Cardiac fibroblast (primary cell): Measurements from ENCODE around the gene KRT36.

ENCODE experiments used
- DNase-seq, 2 donors: peaks; one replicate each; pipeline versions ENCODE4 v3.0.0 to v3.0.0-alpha.2; 2010; ENCODE audit warnings: low read depth in 2 of 2
- H3K4me3 ChIP-seq, 2 donors: replicated peaks in 1 of 2; 1 replicate in 1 of 2; 2 replicates in 1 of 2; pipeline ENCODE4 v1.5.1; 2011; ENCODE audit warnings: low read depth in 2 of 2, low read length in 2 of 2, mild to moderate bottlenecking in 2 of 2, moderate library complexity in 1 of 2
- TF ChIP-seq, protein P1 (sequence below): IDR thresholded peaks from one replicate; pipeline ENCODE4 v1.5.1; 2011; ENCODE audit warnings: low read depth, mild to moderate bottlenecking, low read length, inconsistent platforms

Gene KRT36

DNA sequence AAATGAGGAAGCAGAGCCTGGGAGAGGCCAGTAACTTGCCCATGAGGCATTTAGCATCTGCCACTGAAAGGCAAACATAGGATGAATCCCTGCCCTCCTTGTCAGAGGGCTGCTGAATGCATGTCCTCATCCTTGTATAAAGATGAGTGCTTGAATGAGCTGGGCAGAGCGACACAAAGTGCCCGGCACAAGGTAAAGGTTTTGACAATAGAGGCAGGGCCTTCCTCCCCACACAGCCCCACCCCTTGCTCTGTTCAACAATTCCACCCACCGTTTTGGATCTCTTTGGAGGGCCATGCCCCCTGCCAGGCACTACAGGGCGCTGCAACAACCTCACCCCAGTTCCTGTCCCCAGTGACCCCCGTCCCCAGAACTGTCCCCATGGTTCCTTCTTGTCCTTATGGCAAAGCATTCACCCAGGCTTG, 39.8 kb upstream of the KRT36 start:
- TF ChIP-seq, protein P1, sequence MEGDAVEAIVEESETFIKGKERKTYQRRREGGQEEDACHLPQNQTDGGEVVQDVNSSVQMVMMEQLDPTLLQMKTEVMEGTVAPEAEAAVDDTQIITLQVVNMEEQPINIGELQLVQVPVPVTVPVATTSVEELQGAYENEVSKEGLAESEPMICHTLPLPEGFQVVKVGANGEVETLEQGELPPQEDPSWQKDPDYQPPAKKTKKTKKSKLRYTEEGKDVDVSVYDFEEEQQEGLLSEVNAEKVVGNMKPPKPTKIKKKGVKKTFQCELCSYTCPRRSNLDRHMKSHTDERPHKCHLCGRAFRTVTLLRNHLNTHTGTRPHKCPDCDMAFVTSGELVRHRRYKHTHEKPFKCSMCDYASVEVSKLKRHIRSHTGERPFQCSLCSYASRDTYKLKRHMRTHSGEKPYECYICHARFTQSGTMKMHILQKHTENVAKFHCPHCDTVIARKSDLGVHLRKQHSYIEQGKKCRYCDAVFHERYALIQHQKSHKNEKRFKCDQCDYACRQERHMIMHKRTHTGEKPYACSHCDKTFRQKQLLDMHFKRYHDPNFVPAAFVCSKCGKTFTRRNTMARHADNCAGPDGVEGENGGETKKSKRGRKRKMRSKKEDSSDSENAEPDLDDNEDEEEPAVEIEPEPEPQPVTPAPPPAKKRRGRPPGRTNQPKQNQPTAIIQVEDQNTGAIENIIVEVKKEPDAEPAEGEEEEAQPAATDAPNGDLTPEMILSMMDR = no peak
- no peak for DNase-seq
- H3K4me3 ChIP-seq = no peak overlapping the region

DNA sequence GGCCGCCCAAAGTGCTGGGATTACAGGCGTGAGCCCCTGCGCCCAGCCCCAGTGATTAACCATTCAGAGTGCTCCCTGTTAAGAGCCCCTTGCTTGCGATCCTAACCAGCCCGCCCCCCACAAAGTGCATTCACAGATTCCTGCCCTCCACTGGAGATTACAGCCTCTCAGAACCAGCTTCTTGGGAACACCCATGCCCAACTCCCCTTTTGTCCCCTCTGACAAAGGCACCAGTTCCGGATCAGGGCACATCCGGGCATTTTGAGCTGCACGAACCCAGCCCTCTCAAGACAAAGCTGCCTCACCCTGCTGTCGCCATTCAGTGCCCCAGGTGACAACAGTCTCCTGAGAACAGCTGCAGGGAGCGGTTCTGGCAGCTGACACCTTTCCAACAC, 39.2 kb upstream of the KRT36 start:
- no peak for DNase-seq
- no peak overlapping the region for H3K4me3 ChIP-seq
- TF ChIP-seq, protein P1 = no peak

DNA sequence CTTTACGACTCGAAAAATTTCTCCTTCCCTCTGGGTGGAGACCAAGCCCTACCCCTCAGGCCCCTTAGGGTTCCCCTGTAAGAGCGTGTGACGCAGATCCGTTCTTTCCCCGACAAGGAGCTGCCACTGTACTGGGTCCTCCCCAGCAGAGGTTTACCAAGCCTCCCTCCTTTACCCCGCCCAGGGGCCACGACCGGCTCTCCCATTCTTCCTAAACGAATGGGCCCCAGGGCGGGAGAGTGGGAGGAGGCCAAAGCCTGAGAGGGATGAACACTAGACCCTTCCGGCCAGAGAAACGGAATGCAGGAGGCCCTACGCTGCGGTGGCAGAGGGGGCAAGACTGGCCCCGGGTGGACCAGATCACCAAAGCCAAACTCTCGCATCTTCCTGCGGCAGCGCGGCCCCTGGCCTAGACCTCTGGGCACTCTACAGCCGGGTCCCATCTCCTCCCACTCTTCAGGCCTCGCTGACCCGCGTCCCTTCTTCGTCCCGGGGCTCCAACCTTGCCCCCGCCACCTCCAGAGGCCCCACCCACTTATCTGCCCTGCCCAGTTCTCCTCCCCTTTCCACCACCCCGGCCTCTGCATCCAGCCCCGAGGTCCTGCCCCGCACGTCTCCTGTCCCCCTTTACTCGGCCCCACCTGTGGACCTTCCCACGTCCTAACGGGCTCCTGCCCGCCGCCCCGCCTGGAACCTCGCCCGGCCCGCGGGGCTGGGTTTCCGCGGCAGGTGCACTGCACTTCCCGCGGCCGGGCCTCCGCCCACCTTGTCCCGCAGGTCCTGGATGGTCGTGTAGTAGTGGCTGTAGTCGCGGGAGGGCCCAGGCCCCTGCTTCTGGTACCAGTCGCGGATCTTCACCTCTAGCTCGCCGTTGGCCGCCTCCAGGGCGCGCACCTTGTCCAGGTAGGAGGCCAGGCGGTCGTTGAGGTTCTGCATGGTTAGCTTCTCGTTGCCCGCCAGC, 37.6 kb upstream of the KRT36 start:
- DNase-seq = peak in 1 of 2 donors; percentile 24
- TF ChIP-seq, protein P1 = no peak
- H3K4me3 ChIP-seq = peak overlapping the region; percentile 26 to 53

DNA sequence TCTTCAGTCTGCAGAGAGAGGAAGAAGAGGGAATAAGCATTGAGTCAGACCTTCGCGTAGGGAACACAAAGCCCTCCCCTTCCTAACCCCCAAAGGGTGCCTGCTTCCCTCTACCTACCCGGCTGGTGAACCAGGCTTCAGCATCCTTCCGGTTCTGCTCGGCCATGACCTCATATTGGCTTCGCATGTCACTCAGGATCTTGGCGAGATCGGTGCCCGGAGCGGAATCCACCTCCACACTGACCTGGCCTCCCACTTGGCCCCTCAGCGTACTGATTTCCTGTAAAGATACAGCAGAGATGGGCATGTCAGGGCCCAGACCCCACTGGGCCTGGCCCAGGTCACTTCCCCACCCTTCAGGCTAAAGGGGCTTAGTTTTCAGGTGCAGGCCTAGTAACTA, 34.6 kb upstream of the KRT36 start:
- DNase-seq = no peak
- TF ChIP-seq, protein P1 = no peak
- no peak overlapping the region for H3K4me3 ChIP-seq

DNA sequence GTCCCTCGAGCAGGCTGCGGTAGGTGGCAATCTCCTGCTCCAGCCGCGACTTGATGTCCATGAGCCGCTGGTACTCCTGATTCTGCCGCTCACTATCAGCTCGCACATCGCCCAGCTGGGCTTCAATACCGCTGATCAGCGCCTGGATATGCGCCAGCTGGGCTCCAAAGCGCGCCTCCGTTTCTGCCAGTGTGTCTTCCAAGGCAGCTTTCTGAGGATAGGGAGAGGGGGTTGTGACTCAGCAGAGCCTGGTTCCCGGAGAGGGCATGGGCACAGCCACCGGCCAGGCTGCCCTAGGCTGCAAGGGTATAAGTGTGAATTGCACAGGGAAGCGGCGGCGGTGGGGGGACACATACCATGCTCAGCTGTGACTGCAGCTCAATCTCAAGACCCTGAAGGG, 34.1 kb upstream of the KRT36 start:
- no peak for DNase-seq
- no peak overlapping the region for H3K4me3 ChIP-seq
- TF ChIP-seq, protein P1 = no peak

DNA sequence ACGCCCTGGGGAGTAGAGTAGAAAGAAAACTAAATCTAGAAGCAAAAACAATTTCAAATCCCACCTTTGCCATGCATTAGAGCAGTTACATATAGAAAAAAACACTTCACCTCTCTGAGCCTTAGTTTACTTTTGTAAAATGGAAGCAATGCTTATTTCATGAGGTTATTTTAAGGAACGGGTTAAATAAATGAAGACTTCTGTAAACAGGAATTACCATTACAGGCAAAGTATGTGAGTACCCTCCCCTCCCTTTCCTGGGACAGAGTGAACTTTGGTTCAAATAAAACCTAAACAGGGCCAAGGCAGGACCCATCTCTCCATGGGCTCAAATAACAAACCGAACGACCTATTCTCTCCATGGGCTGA, 33.5 kb upstream of the KRT36 start:
- no peak overlapping the region for H3K4me3 ChIP-seq
- TF ChIP-seq, protein P1 = no peak
- DNase-seq = no peak
